ENCODE results near the gene UQCRC1.

The UQCRC1 gene

GRCh38 chr3:48565186-48565585, 44.3 kb downstream of the UQCRC1 start:
- Histone ChIP-seq H3K79me2 (ENCODE audit: low read length) (no peaks in the 10 kb centered on the region), H3K4me1 (ENCODE audit: low read length) (0 out of 2 replicates have a peak, but pooled peaks cover 5% of the 10 kb centered on the region), H3K27me3 (replicated peaks; ENCODE audit: insufficient read depth, low read length) (peaks cover 19% of the 10 kb centered on the region), H3F3A (ENCODE audit: insufficient read depth, low read length) (no peaks in the 10 kb centered on the region), H3K4me2 (ENCODE audit: low read depth, low read length) (no peak overlapping the region), H3K27ac (ENCODE audit: low read length) (no peak overlapping the region), H3K9me2 (replicated peaks; ENCODE audit: insufficient read depth, low read length) (no peaks in the 10 kb centered on the region), H3K9me3 (replicated peaks; ENCODE audit: insufficient read depth, low read length) (no peaks in the 10 kb centered on the region), H2AFZ (ENCODE audit: low read length) (no peak overlapping the region), H3K4me3 (ENCODE audit: low read length) (no peak overlapping the region), H3K36me3 (replicated peaks; ENCODE audit: insufficient read depth, low read length) (no peaks in the 10 kb centered on the region), H3K9ac (ENCODE audit: low read length) (no peak overlapping the region), H4K20me1 (ENCODE audit: insufficient read depth, low read length) (no peaks in the 10 kb centered on the region)
- DNase-seq, result no peak
- TF ChIP-seq EZH2phosphoT487 (IDR thresholded peaks at IDR 0.05; ENCODE audit: low read length) (no peak), EZH2 (optimal IDR thresholded peaks at IDR 0.05; ENCODE audit: low read depth, low read length) (no peak), CTCF (IDR thresholded peaks at IDR 0.05; ENCODE audit: low read length) (no peak)

GRCh38 chr3:48564667-48565066, 44.8 kb downstream of the UQCRC1 start:
- H4K20me1 ChIP-seq (ENCODE audit: insufficient read depth, low read length), result no peaks in the 10 kb centered on the region
- no peak overlapping the region for H3K9ac ChIP-seq (ENCODE audit: low read length)
- peaks cover 19% of the 10 kb centered on the region for H3K27me3 ChIP-seq (replicated peaks; ENCODE audit: insufficient read depth, low read length)
- no peaks in the 10 kb centered on the region for H3K9me2 ChIP-seq (replicated peaks; ENCODE audit: insufficient read depth, low read length)
- H3K9me3 ChIP-seq (replicated peaks; ENCODE audit: insufficient read depth, low read length), result no peaks in the 10 kb centered on the region
- no peak overlapping the region for H3K27ac ChIP-seq (ENCODE audit: low read length)
- H2AFZ ChIP-seq (ENCODE audit: low read length), result no peak overlapping the region
- TF ChIP-seq EZH2phosphoT487 (IDR thresholded peaks at IDR 0.05; ENCODE audit: low read length) (no peak), EZH2 (optimal IDR thresholded peaks at IDR 0.05; ENCODE audit: low read depth, low read length) (no peak), CTCF (IDR thresholded peaks at IDR 0.05; ENCODE audit: low read length) (no peak)
- no peak overlapping the region for H3K4me3 ChIP-seq (ENCODE audit: low read length)
- H3K4me2 ChIP-seq (ENCODE audit: low read depth, low read length), result no peak overlapping the region
- 0 out of 2 replicates have a peak, but pooled peaks cover 8% of the 10 kb centered on the region for H3K4me1 ChIP-seq (ENCODE audit: low read length)
- H3K36me3 ChIP-seq (replicated peaks; ENCODE audit: insufficient read depth, low read length), result no peaks in the 10 kb centered on the region
- DNase-seq, result no peak
- no peaks in the 10 kb centered on the region for H3F3A ChIP-seq (ENCODE audit: insufficient read depth, low read length)
- H3K79me2 ChIP-seq (ENCODE audit: low read length), result no peaks in the 10 kb centered on the region

GRCh38 chr3:48564022-48564421, 45.4 kb downstream of the UQCRC1 start:
- Histone ChIP-seq H3K4me1 (ENCODE audit: low read length) (0 out of 2 replicates have a peak, but pooled peaks cover 8% of the 10 kb centered on the region), H3K4me3 (ENCODE audit: low read length) (no peak overlapping the region), H3K27me3 (replicated peaks; ENCODE audit: insufficient read depth, low read length) (peaks cover 19% of the 10 kb centered on the region), H3K36me3 (replicated peaks; ENCODE audit: insufficient read depth, low read length) (no peaks in the 10 kb centered on the region), H4K20me1 (ENCODE audit: insufficient read depth, low read length) (no peaks in the 10 kb centered on the region), H2AFZ (ENCODE audit: low read length) (no peak overlapping the region), H3K79me2 (ENCODE audit: low read length) (no peaks in the 10 kb centered on the region), H3K9ac (ENCODE audit: low read length) (no peak overlapping the region), H3K4me2 (ENCODE audit: low read depth, low read length) (no peak overlapping the region), H3K9me3 (replicated peaks; ENCODE audit: insufficient read depth, low read length) (no peaks in the 10 kb centered on the region), H3K27ac (ENCODE audit: low read length) (no peak overlapping the region), H3F3A (ENCODE audit: insufficient read depth, low read length) (no peaks in the 10 kb centered on the region), H3K9me2 (replicated peaks; ENCODE audit: insufficient read depth, low read length) (no peaks in the 10 kb centered on the region)
- DNase-seq, result no peak
- no peak for TF ChIP-seq EZH2 (optimal IDR thresholded peaks at IDR 0.05; ENCODE audit: low read depth, low read length)
- TF ChIP-seq CTCF (IDR thresholded peaks at IDR 0.05; ENCODE audit: low read length), result no peak
- TF ChIP-seq EZH2phosphoT487 (IDR thresholded peaks at IDR 0.05; ENCODE audit: low read length), result no peak
